Kidney capillary endothelial cell (primary cell): ENCODE measurements around the gene SEMA3A.

ENCODE experiments used
- DNase-seq: peaks from one replicate; pipeline ENCODE4 v3.0.0-alpha.2; 2018; ENCODE audit warnings: low spot score

Gene SEMA3A

DNA sequence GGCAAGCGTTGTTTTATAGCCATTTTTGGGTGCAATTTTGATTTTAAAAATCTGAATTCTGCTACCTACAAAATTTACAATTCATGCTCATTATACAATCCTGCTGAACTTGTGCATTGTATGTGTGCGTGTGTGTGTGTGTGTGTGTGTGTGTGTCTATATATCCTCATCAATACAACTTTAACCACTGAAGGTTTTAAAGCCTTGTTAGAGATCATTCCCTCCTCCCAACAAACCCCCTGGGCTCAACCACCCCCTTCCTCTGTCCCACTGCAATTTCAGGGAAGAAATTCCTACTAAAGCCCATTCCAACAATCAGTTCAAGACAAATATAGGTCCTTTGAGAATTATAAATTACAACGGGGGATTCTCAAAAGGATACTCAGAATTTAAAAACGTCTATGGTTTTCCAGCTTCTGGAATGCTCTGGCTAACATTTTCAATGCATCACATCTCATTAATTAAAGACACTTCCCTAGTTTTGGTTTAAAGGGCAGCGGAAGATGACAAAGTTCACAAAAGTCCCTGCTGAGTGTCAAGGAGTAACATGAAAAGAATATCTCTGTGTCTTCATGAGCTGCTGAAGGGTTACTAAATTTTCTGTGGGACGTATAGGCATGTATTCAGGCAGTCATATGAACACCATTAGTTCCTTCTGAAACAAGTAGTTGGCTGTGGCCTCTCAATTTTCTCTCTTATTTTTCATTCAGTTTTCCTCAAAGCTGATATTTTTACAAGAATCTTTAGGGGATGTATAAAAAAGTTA lies 889 bp upstream of the SEMA3A start:
- no peak for DNase-seq

DNA sequence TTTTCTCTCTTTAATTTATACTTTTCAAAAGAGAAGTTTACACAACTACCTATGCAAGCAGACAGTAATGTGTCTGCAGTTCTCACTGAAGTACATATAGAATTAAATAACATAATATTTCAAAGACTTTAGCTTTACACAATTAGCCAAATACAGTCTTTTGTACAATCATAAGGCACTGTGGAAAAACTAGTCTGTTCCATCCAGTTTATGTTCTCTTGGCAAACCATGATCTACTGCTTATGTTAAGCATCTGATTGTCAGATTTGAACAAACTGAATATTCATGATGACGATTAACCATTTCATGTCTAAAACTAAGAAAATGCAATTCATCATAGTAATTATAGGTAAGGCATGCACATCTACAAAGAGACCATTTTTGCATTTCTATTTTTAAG lies 842 bp downstream of the SEMA3A start:
- no peak for DNase-seq

DNA sequence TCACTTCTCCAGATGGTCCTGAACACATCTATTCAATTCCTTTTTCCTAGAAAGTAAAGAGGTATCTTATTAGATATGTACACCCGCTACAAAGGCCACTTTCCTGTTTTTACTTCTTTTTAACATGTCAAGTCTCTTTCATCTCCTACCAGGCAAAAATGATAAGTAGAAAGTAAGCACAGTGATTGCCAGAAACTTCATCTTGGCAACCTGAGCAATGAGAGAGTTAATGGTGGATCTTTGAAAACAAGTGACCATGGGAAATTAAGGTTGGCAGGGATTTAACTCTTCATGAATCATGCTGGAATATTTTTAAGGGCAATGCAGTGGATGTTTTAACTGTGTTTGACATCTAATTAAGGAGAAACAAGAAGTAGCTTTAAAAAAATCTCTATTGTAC lies 2.7 kb downstream of the SEMA3A start:
- DNase-seq = no peak

DNA sequence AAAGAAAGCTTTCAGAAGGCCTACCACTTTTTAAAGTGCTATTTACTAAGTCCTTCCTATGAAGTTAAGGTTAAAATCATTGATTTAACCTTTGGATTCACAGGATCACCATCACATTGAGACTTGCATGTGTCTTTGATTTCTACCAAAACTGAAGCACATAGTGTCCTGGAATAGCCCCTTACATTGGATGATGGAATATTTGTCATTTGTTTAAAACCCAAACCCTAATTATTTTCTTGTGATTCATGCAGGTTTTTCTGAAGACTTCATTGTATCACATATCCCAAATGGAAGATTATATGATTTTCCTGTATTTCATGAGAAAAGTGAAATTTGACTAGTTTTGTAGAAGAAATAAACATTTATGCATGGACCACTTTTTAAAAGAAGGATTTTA lies 3.3 kb downstream of the SEMA3A start:
- DNase-seq = no peak

DNA sequence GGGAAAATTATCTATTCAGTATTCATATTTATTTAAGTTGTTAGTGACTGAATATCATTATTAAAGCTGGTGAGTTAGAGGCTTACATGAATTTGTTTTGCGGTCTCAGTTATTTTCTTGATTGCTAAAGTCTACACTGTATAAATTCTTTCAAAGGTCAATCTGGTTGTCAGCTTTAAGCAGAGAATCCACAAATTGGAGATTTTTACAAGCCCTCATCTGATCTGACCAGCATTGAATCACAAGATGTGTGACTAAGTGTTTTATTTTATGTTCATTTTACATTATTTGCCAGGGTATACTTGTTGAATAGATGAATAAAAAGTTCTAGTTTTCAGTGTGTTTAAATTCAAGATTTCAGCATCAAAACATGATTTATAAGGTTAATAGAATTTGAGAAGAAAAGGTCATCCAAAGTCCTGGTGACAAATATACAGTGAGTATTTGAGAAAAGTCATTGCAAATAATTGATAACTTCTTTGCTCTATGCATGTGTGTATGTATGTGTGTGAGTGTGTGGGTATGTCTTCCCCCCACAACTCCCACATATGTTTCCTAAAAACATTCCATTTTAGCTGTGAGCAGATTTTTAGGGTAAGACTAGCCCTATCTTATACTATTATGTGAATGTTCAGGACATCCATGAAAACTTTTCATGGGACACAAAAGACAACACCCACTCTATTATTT lies 4.4 kb downstream of the SEMA3A start:
- no peak for DNase-seq

DNA sequence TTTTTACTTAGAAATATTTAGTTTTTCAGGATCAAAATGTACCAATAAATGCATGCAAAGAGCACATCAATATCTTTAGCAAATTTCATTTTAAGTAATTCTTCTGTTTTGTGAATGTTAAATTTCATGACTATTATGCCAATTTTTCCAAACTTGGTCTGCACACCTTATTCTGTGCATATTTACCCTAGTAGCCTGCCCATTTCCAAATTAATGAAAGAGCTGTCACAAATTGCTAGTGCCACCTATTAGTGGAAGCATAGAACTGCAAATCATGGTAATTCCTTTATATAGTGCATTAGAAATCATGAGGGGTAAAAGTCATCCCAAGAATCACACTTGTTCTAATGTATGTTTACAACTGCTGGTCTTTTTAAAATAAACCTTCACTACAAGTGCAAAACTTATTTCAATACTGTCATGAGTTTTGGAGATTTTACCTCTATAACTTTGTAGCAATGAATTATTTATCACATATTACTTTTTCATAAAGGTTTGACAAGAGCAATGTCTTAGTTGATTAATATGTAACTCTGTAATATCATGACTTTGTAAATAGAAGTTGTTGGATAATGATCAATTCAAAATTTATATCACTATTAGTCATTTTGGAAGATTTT lies 5.7 kb downstream of the SEMA3A start:
- DNase-seq = peak; percentile 30

DNA sequence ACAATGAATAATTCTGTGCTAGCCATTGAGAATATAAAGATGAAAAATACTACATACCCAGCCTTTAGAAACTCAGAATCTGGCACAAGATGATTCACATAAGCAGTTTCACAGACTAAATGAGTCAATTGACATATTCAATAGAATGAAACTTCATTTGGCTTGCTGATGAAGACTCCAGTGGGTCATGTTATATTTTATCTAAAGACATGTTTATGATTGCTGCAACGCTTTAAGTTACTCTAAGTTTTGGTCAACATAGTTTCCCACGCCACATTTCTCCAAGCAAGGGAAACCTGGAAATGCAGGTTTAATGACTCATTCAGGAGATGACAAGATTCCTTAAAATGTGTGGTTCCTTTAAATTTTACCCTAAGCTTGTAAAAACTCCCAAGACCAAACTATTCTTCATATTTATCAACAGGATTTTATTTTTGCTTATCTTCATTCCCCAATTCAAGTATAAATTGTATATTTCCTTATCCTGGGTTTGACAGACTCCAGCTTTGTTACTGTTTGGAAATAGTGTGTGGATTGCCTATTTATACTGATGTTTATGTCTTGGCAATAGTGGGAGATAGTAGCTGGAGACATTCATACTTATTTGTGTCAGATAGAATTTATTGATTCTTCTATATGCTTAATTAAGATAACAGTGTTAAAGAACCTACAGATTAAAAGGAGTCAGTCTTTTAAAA lies 6.6 kb downstream of the SEMA3A start:
- no peak for DNase-seq

DNA sequence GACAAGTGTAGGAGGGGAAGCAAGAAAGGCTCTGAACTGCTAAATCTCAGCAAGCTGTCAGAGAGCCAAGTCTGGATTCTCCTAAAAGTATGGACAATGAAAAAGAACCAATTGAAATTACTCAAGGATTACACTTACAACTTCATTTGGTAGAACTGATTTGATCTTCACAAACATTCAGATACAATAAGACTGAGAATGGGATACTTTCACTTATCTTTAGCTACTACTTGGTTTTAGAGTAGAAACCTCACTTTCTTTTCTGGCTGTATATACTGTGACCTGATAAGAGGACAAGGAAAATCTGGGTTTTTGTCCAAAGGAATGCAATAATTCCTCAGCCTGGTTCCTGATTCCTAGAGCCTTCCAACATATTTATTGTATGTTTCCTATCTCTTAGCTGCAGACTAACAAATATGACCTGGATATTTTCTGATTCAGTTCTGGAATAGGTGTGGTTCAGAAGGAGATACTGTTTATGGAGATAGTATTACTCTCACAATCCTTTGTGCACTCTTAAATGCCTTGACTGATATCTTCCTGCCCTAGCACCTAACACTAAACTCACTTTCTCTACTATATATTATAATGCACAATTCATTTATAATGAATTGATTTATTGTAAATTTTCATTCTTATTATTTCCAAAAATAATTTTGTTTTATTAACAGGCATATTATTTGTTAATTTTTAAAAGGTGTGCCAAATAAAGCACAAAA lies 7.3 kb downstream of the SEMA3A start:
- no peak for DNase-seq

DNA sequence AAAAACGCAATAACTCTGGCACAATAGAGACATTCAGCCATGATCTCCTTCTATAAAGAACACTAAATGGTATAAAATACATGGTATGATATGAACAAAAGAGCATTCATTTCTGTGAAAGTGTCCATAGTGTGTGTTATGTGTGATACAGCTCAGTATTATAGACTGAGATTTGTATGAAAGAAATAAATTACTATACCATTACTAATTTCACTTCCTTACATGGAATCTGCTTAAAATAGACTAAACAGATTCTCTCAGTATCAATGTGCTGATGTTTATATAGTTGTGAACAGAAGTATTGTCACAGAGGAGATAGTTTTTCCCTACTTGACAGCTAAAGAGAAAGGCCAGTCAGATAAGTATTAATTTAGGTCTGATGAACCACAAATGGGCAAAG lies 10.8 kb downstream of the SEMA3A start:
- DNase-seq = no peak

DNA sequence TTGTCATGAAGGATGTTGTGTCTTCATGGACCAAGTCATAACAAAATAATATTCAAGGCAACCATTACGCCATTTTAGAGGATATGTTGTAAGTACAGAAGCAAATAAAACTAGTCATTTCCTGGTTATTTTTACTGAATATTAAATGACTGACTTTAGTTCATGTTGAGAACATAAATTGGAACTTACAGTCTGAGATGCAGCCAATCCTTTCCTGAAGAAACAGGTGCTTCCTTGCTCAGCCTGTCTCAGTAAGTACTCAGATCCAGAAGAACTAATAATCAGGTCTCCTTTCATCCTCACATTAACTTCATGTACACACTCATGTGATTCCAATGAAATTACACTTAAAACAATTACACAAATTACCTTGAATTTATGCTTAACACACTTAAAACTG lies 12.3 kb downstream of the SEMA3A start:
- DNase-seq = no peak

DNA sequence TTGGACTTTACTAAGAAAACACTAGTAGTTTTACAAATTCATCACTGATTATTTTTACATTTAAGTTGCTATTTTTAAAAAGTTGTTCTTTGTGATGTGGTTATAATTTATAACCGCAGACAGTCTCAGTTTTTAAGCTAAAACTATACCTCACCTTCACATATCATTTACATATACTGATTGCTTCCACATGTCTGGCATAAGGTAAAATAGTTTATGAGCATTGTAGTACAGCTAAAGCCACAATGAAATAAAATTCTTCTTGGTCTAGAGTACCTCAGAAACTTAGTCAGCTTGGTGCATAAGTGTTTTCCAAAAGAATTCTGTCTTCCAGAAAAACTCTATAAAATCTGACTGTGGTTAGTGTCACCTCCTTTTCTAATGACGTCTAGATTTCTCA lies 13.0 kb downstream of the SEMA3A start:
- DNase-seq = no peak

DNA sequence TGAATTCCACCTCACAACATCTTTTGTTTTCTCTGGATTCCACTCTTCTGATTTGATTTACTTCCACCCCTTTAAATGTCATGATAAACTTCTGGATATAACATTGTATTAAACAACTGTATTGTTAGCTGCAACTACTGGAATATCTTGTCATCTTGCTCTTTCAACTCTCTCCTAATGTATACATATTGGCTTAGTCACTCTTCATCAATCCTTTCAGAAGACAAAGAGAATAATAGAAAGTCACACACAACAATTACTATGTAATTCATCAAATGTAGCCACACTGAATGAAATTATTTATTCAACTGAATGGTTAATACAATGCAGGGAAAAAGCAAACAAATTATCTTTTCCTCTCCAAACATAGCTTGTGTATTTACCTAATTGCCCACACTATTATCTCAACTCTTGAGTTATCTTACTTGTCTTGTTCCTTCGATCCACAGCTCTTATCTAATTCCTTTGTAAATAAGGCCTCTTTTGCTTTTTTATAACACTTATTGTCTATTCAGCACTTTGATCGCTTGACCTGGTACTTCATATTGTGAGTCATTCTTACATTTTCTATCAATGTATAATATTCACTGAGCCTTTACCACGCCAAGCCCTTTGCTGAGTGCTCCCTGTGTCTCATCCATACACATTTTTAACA lies 16.7 kb downstream of the SEMA3A start:
- no peak for DNase-seq

DNA sequence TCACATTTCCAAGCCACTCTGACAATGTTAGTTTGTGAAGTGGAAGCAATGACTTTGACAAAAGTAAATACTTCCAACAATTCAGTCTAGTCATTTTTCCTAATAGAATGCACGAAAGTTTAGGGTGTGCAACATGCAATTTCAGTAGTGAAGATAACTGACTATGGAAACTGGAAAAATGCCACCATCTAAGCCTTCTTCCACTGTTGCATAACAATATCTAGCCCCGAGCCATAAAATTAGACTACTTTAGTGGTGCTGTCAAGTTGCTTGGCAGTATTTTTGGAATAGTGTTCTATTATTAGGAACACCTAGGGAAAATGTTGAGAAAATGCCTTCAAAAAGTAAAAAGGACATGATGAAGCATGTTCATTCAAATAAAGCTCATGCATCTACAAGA lies 17.9 kb downstream of the SEMA3A start:
- DNase-seq = no peak

DNA sequence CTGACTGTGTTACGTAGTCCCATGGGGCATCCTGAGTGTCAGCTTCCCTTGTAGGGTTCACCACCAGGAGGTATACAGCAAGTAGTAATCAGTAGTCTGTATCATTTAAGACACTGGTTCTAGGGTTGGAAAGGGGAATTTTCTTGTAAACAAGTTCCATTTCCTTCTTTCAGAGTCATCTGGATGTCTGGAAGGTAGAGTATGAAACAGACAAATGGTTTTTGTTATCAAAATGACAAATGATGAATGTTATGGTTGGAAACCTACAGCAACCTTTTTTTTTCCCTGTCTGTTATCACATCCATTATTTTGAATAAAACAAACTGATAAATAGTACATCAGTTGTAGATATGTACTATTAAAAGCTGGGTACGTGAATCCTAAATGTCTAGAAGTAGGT lies 19.1 kb downstream of the SEMA3A start:
- no peak for DNase-seq

DNA sequence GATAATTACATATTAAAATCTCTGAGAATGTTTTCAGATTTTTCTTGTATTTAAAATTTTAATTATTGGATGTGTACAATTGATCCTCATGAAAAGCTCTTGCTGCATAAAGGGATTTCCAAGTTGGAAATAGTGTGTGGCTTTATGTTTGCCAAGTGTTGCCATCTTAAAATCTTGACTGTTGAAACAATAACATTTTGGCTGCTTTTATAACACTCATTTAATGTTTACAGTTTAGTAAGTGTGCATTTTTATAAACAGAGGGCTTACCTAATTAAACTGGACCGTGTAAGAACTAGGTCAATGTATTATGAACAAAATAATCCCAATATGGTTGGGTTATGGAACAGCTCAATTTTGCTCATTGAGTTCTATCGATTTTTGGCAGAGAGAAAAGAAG lies 23.9 kb downstream of the SEMA3A start:
- DNase-seq = no peak

DNA sequence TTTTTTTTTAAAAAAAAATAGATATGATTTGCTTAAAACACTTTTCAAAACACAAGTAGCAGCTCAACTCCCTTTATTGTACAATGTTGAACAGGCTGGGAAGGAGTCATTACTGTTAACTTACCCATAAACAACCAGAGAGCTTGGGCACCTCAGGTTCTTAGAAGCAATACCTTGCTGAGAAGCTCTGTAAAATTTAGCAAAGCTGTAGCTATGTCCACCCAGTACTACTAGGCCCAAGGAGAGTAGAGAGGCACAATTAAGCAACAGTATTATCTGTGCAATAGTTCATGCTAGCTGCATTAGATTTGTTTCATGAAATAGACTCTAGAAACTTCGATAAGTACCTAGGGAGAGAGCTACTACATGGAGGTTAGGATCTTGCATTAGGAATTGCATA lies 32.0 kb downstream of the SEMA3A start:
- no peak for DNase-seq

DNA sequence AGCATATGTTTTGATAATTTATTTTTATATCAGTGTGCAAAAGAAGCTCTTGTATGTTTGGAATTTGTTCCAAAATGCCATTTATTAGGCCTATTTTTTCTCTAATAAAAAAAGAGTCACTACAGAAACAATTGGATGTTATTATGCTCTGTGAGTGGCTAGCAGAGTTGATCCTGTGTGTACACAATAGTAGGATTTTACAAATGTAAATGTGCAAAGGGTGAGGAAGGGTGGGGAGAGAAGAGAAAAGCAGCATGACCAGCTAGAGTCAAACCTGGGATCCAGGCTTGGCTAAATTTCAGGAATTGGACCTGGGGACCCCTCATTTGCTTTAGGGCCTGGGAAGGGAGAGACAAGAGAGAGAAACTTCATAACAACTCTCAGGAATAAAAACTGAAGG lies 32.5 kb downstream of the SEMA3A start:
- DNase-seq = no peak

DNA sequence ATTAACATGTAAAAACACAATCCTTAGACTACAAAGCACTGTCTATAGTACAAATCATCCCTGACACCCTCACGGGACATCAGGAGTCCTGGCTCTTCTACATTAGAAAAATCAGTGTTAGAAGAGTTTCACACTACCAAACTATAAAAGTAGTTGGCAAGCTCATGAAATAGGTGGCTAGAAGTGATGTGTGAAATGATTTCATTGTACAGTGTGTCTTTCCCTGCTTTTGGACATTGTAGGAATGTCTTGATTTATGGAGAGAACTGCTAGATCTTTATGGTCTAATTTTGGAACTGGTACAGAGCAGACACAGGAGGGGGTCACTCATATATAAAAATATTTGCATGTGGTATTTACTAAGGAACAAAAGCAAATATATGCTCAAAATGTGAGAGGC lies 33.2 kb downstream of the SEMA3A start:
- DNase-seq = no peak

DNA sequence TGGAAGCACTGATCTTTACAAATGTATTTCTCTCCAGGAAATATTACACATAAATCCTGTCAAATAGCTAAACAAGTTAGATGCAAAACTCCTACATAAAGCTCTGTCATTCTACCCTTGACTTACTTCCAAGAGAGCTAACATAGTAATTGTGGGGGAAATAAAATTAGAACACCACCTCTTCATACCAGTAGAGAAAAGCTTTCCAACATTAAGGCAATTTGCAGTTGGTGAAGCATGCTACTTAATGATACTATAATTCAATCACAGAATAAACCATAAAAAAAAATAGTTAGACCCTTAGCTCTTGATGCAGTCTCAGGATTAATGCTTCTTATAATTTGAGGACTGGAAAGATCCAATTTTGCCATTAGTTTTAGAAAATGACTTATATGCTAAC lies 35.2 kb downstream of the SEMA3A start:
- DNase-seq = no peak

DNA sequence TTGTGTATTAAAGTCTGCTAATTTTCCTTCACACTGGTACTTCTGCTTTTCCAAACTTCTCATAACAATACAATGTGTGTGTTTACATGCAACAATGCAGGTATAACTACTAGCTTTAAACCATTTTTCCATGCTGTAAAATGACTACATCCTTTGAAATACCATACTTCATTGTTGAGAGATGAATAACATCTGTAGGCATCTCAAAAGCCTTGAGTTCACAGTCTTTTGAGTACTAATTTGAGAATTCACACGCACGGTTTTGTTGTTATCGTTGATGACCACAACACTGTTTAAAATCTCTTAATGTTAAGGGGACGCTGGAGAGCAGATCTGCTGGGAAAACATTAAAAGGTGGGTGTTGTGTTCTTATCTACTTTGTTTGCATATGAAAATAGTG lies 37.4 kb downstream of the SEMA3A start:
- DNase-seq = no peak

DNA sequence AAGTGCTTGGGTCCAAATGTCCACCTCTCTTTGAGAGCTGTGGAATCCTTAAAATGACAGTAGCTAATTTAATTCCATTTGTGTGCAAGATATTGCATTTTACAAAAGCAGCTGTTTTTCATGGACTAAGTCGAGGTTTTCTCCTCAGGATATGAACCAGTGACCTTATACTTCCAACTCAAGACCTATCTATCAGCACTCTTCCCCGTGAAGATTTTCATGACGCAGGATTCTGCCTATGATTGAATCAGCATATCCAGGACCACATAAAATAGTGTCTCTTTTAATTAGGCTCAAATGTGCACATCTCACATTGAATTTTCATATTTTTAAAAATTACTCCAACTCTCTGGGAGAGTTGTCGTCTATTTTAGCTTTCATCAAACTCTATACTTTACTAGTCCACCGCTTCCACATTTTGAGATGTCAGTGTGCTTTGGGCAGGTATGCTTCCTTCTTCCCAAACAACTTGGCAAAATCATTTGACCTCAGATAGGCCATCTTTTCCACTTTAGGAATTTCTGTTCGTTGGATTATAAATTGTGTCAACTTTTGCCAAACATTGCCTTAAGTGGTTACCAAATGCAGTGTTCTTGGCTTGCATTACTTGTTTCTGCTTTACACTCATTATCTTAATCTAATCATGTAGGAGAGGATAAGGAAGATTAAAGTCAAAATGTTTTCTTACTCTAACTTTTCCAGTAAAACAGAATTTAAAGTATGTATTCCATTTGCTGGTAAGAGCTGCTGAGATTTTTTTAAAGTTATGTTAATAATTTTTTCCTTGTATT lies 39.4 kb downstream of the SEMA3A start:
- no peak for DNase-seq
